ENCODE data around the gene CSAD. TPM values are rescaled to one million over a fixed set of nuclear protein-coding genes. Genes with fewer than 3 reads are reported as not detected.
"Not testable (repeated sequence)": the region's sequence is repeated elsewhere in the genome, so short reads cannot be mapped to it uniquely, and the experiment has no call there.

CSAD gene
- polyA plus RNA-seq, 1 experiment: 30.7 TPM

- no peaks in the 10 kb centered on the region for H3K27me3 ChIP-seq (ENCODE audit: control insufficient read depth, insufficient read depth, low read length)
- no peaks in the 10 kb centered on the region for H3K36me3 ChIP-seq (ENCODE audit: control insufficient read depth, insufficient read depth, low read length)
- ChIA-PET POLR2A (no interaction called here), CTCF (interaction anchor here (0.8 to 1.2 kb wide), 2 partner anchors 10 to 14 kb away, joined by 5 read pairs; partner anchors contain the start of gene SOAT2)
- DNase-seq (ENCODE audit: low read depth): no peak
- no peak overlapping the region for H3K4me3 ChIP-seq (ENCODE audit: low read depth, low read length)
- TF ChIP-seq CTCF (IDR thresholded peaks at IDR 0.05; ENCODE audit: insufficient read depth, low read depth, low read length): no peak
Measured at GRCh38 chr12:53113136-53113705, 67.5 kb downstream of the CSAD start.

- H3K27me3 ChIP-seq (ENCODE audit: control insufficient read depth, insufficient read depth, low read length); H3K4me3 ChIP-seq (ENCODE audit: low read depth, low read length); H3K36me3 ChIP-seq (ENCODE audit: control insufficient read depth, insufficient read depth, low read length); DNase-seq (ENCODE audit: low read depth); POLR2A ChIA-PET: not testable (repeated sequence)
- CTCF ChIA-PET: interaction anchor here (0.8 to 1.4 kb wide), 2 partner anchors 12 to 14 kb away, joined by 3 to 5 read pairs; no protein-coding TSS in a partner anchor
Measured at GRCh38 chr12:53112431-53112830, 68.3 kb downstream of the CSAD start.

Small RNA genes lying within 50 kb of the gene (small RNA-seq; reads per million reads assigned to genes)
- gene HIGD1AP1 (ENCODE audit: insufficient read length, low read depth, low replicate concordance): not detected
- not detected for gene RNU6-333P (ENCODE audit: insufficient read length, low read depth, low replicate concordance)

Other genes with a start within 250 kb of the CSAD start
- gene KRT18, start 231.8 kb downstream of the CSAD start, polyA plus RNA-seq (2011; rRNA removed): 551 and 763 TPM in 2 replicates
- 296 and 496 TPM in 2 replicates for gene EIF4B, start 174.5 kb downstream of the CSAD start, polyA plus RNA-seq (2011; rRNA removed)
- gene TNS2, start 130.9 kb downstream of the CSAD start, polyA plus RNA-seq (2011; rRNA removed): 27.2 and 73.9 TPM in 2 replicates
- 34.8 and 48.0 TPM in 2 replicates for gene SPRYD3, start 101.5 kb downstream of the CSAD start, polyA plus RNA-seq (2011; rRNA removed)
- 460 and 860 TPM in 2 replicates for gene IGFBP6, start 83.3 kb downstream of the CSAD start, polyA plus RNA-seq (2011; rRNA removed)
- 0.16 and 0.34 TPM in 2 replicates for gene SOAT2, start 77.4 kb downstream of the CSAD start, polyA plus RNA-seq (2011; rRNA removed)
- 15.7 and 16.8 TPM in 2 replicates for gene ZNF740, start 203 bp downstream of the CSAD start, polyA plus RNA-seq (2011; rRNA removed)
- 0.59 and 0.63 TPM in 2 replicates for gene ITGB7, start 26.3 kb upstream of the CSAD start, polyA plus RNA-seq (2011; rRNA removed)
- gene RARG, start 51.3 kb upstream of the CSAD start, polyA plus RNA-seq (2011; rRNA removed): 41.7 and 63.9 TPM in 2 replicates
- 3.0 and 7.3 TPM in 2 replicates for gene ESPL1, start 87.4 kb upstream of the CSAD start, polyA plus RNA-seq (2011; rRNA removed)
- gene PFDN5, start 114.6 kb upstream of the CSAD start, polyA plus RNA-seq (2011; rRNA removed): 965 and 1,130 TPM in 2 replicates
- 49.7 and 78.3 TPM in 2 replicates for gene MYG1, start 118.8 kb upstream of the CSAD start, polyA plus RNA-seq (2011; rRNA removed)
- gene AAAS, start 140.7 kb upstream of the CSAD start, polyA plus RNA-seq (2011; rRNA removed): 53.3 and 84.3 TPM in 2 replicates
- gene SP7, start 155.4 kb upstream of the CSAD start, polyA plus RNA-seq (2011; rRNA removed): not detected in 2 replicates
- gene SP1, start 199.3 kb upstream of the CSAD start, polyA plus RNA-seq (2011; rRNA removed): 44.4 and 58.2 TPM in 2 replicates
- not detected in 2 replicates for gene AMHR2, start 242.9 kb upstream of the CSAD start, polyA plus RNA-seq (2011; rRNA removed)